H1 (cell line): ENCODE results near the gene MGAT4B. TPM values are rescaled to one million over a fixed set of nuclear protein-coding genes. Genes with fewer than 3 reads are reported as not detected.

Experiments
- CTCF ChIA-PET: fragments of 300-600 bp; sonication (Branson Sonifier 250); formaldehyde crosslinking; loops from one replicate; lab custom pipeline; 2021; ENCODE audit not compliant: partially characterized antibody; lab: Charles Lee
- POLR2A ChIA-PET: fragments of 300-600 bp; sonication (Branson Sonifier 250); formaldehyde crosslinking; loops from one replicate; lab custom pipeline; 2021; ENCODE audit warnings: inconsistent platforms; ENCODE audit not compliant: partially characterized antibody; lab: Charles Lee
- DNase-seq, 2 experiments: peaks; one replicate each; pipeline versions ENCODE4 v3.0.0 to v3.0.0-alpha.2; 2010 to 2022; ENCODE audit warnings: low spot score in 2 of 2, low read depth in 1 of 2, mixed read lengths in 1 of 2
- FAIRE-seq: peaks from 2 replicates; lab custom pipeline; 2011; peaks lifted over from hg19 to GRCh38; lab: Jason Lieb, UNC
- H2AFZ ChIP-seq: 2 replicates; pipeline ENCODE4 v1.8.1; 2012; ENCODE audit warnings: low read length, inconsistent platforms
- H2AK5ac ChIP-seq: 2 replicates; pipeline ENCODE4 v1.6.1; 2013; ENCODE audit warnings: low read depth, low read length
- H2BK120ac ChIP-seq: replicated peaks from 2 replicates; pipeline ENCODE3; 2013; ENCODE audit warnings: low read depth, low read length, inconsistent platforms
- H2BK12ac ChIP-seq: 2 replicates; pipeline ENCODE4 v1.6.1; 2013; ENCODE audit warnings: low read depth, low read length
- H2BK15ac ChIP-seq: 2 replicates; pipeline ENCODE4 v1.6.1; 2013; ENCODE audit warnings: low read length
- H2BK20ac ChIP-seq: 2 replicates; pipeline ENCODE4 v1.6.1; 2013; ENCODE audit warnings: low read length
- H2BK5ac ChIP-seq: 2 replicates; pipeline ENCODE4 v1.6.1; 2013; ENCODE audit warnings: low read depth, low read length
- H3K14ac ChIP-seq: 2 replicates; pipeline ENCODE4 v1.6.1; 2013; ENCODE audit warnings: inconsistent platforms; ENCODE audit not compliant: insufficient read length
- H3K18ac ChIP-seq: 2 replicates; pipeline ENCODE4 v1.6.1; 2013; ENCODE audit warnings: low read length; ENCODE audit errors: extremely low read depth
- H3K23ac ChIP-seq: 2 replicates; pipeline ENCODE4 v1.6.1; 2013; ENCODE audit warnings: inconsistent platforms; ENCODE audit not compliant: insufficient read length
- H3K23me2 ChIP-seq: 2 replicates; pipeline ENCODE4 v1.6.1; 2013; ENCODE audit warnings: low read depth, low read length
- H3K27ac ChIP-seq: 2 replicates; pipeline ENCODE4 v1.6.1; 2011; ENCODE audit warnings: low read depth, low read length, inconsistent platforms
- H3K27me3 ChIP-seq, 4 experiments: replicated peaks in 1 of 4; 1 replicate in 1 of 4; 2 replicates in 3 of 4; pipeline versions ENCODE4 v1.6.1 to v1.8.1; 2011 to 2013; ENCODE audit warnings: low read length in 3 of 4, mild to moderate bottlenecking in 3 of 4, inconsistent platforms in 2 of 4, mixed read lengths in 2 of 4, moderate library complexity in 1 of 4; ENCODE audit not compliant: control insufficient read depth in 3 of 4, insufficient read depth in 3 of 4; ENCODE audit errors: extremely low read depth in 1 of 4
- H3K36me3 ChIP-seq, 4 experiments: 2 replicates each; pipeline versions ENCODE4 v1.6.1 to v1.8.1; 2011 to 2013; ENCODE audit warnings: mild to moderate bottlenecking in 4 of 4, low read length in 3 of 4, moderate library complexity in 2 of 4, control low read depth in 1 of 4, inconsistent platforms in 1 of 4; ENCODE audit not compliant: insufficient read depth in 4 of 4, control insufficient read depth in 2 of 4
- H3K4ac ChIP-seq: replicated peaks from 2 replicates; pipeline ENCODE3; 2013; ENCODE audit warnings: low read length, low read depth, mixed read lengths, inconsistent platforms; ENCODE audit not compliant: insufficient read length
- H3K4me1 ChIP-seq, 4 experiments: replicated peaks in 1 of 4; 1 replicate in 1 of 4; 2 replicates in 3 of 4; pipeline versions ENCODE4 v1.6.1 to v1.8.1; 2011 to 2013; ENCODE audit warnings: low read length in 3 of 4, inconsistent platforms in 2 of 4, mixed read lengths in 1 of 4; ENCODE audit not compliant: insufficient read depth in 4 of 4, control insufficient read depth in 3 of 4
- H3K4me2 ChIP-seq, 2 experiments: 2 replicates each; pipeline versions ENCODE4 v1.6.1 to v1.8.1; 2011 to 2013; ENCODE audit warnings: low read depth in 2 of 2, low read length in 2 of 2, control low read depth in 1 of 2, inconsistent platforms in 1 of 2, mild to moderate bottlenecking in 1 of 2; ENCODE audit not compliant: insufficient read depth in 1 of 2
- H3K4me3 ChIP-seq, 4 experiments: fragments of 200-600, 300-600 bp in 1 of 4; sonication (generic), shearing (Covaris generic), sonication (Bioruptor Twin) in 1 of 4; 2 replicates each; pipeline versions ENCODE4 v1.5.1 to v1.8.1; 2011 to 2016; ENCODE audit warnings: low read length in 4 of 4, low read depth in 3 of 4, control low read depth in 2 of 4, inconsistent platforms in 2 of 4, mild to moderate bottlenecking in 2 of 4, mixed read lengths in 1 of 4, moderate library complexity in 1 of 4; ENCODE audit not compliant: insufficient read depth in 2 of 4; ENCODE audit errors: extremely low read depth in 1 of 4
- H3K56ac ChIP-seq: replicated peaks from 2 replicates; pipeline ENCODE3; 2013; ENCODE audit warnings: low read depth, mild to moderate bottlenecking, mixed read lengths, low read length, inconsistent platforms; ENCODE audit not compliant: insufficient read length
- H3K79me1 ChIP-seq: 2 replicates; pipeline ENCODE4 v1.6.1; 2013; ENCODE audit warnings: low read depth, low read length, control low read depth
- H3K79me2 ChIP-seq, 2 experiments: 2 replicates each; pipeline versions ENCODE4 v1.6.1 to v1.8.1; 2012 to 2013; ENCODE audit warnings: low read length in 2 of 2, mild to moderate bottlenecking in 2 of 2, inconsistent platforms in 1 of 2; ENCODE audit not compliant: insufficient read depth in 2 of 2, control insufficient read depth in 1 of 2
- H3K9ac ChIP-seq, 4 experiments: replicated peaks in 1 of 4; 1 replicate in 1 of 4; 2 replicates in 3 of 4; pipeline versions ENCODE4 v1.6.1 to v1.8.1; 2011 to 2013; ENCODE audit warnings: low read depth in 3 of 4, low read length in 3 of 4, control low read depth in 2 of 4, mild to moderate bottlenecking in 2 of 4, moderate library complexity in 2 of 4, inconsistent platforms in 1 of 4; ENCODE audit errors: extremely low read depth in 1 of 4
- H3K9me3 ChIP-seq, 2 experiments: 2 replicates each; pipeline versions ENCODE4 v1.6.1 to v1.8.1; 2012 to 2013; ENCODE audit warnings: mild to moderate bottlenecking in 2 of 2, moderate library complexity in 2 of 2, control low read depth in 1 of 2, inconsistent platforms in 1 of 2, low read depth in 1 of 2, low read length in 1 of 2, mixed read lengths in 1 of 2; ENCODE audit not compliant: insufficient read depth in 2 of 2
- H4K20me1 ChIP-seq, 2 experiments: replicated peaks in 1 of 2; 2 replicates each; pipeline versions ENCODE3 to v1.8.1; 2011 to 2013; ENCODE audit warnings: inconsistent platforms in 2 of 2, low read length in 2 of 2, mild to moderate bottlenecking in 1 of 2; ENCODE audit not compliant: insufficient read depth in 2 of 2, control insufficient read depth in 1 of 2
- H4K5ac ChIP-seq: 2 replicates; pipeline ENCODE4 v1.6.1; 2013; ENCODE audit warnings: low read length, low read depth, mixed read lengths, inconsistent platforms; ENCODE audit not compliant: insufficient read length
- H4K8ac ChIP-seq: 2 replicates; pipeline ENCODE4 v1.8.0; 2013; ENCODE audit warnings: mild to moderate bottlenecking, moderate library complexity, low read length, inconsistent platforms; ENCODE audit not compliant: insufficient read depth; ENCODE audit errors: extremely low read depth
- H4K91ac ChIP-seq: replicated peaks from 2 replicates; pipeline ENCODE3; 2013; ENCODE audit warnings: low read length, mixed read lengths, inconsistent platforms; ENCODE audit not compliant: insufficient read length
- ATF2 ChIP-seq: IDR thresholded peaks from 2 replicates; pipeline ENCODE4 v1.6.1; 2012; ENCODE audit warnings: low read length, inconsistent platforms
- BACH1 ChIP-seq: IDR thresholded peaks from 2 replicates; pipeline ENCODE4 v1.6.1; 2012; ENCODE audit warnings: low read length, improper control_type of control experiment
- EGR1 ChIP-seq: IDR thresholded peaks from 2 replicates; pipeline ENCODE4 v1.6.1; 2011; ENCODE audit warnings: low read depth, low read length, borderline replicate concordance
- HDAC6 ChIP-seq: IDR thresholded peaks from one replicate; pipeline ENCODE4 v1.7.1; 2012; ENCODE audit warnings: low read depth, mild to moderate bottlenecking, inconsistent platforms, low read length, moderate library complexity
- JUN ChIP-seq: IDR thresholded peaks from 2 replicates; pipeline ENCODE4 v1.6.1; 2011; ENCODE audit warnings: low read depth, mild to moderate bottlenecking, improper control_type of control experiment, low read length
- MAX ChIP-seq: IDR thresholded peaks from 2 replicates; pipeline ENCODE4 v1.6.1; 2012; ENCODE audit warnings: inconsistent platforms
- RAD21 ChIP-seq, 2 experiments: IDR thresholded peaks in 1 of 2; conservative IDR thresholded peaks in 1 of 2; 2 replicates each; pipeline ENCODE4 v1.6.1; 2011; ENCODE audit warnings: low read depth in 2 of 2, low read length in 2 of 2, improper control_type of control experiment in 1 of 2, inconsistent platforms in 1 of 2, mild to moderate bottlenecking in 1 of 2, moderate library complexity in 1 of 2
- SAP30 ChIP-seq: fragments of 300-600 bp; sonication (generic); IDR thresholded peaks from 2 replicates; pipeline ENCODE4 v1.7.1; 2012; ENCODE audit warnings: low read length, moderate library complexity, mild to moderate bottlenecking, inconsistent platforms; ENCODE audit not compliant: insufficient read depth, insufficient replicate concordance
- USF2 ChIP-seq: IDR thresholded peaks from 2 replicates; pipeline ENCODE4 v1.6.1; 2011; ENCODE audit warnings: low read length, improper control_type of control experiment
- YY1 ChIP-seq: IDR thresholded peaks from 2 replicates; pipeline ENCODE4 v1.6.1; 2011; ENCODE audit warnings: low read depth, mild to moderate bottlenecking, low read length
- WGBS, 2 experiments: shearing (Covaris generic) in 1 of 2; methylation state at CpG; one replicate each; pipeline versions ENCODE4 v1.1.6 to v1.1.7; 2013 to 2015; ENCODE audit warnings: low lambda C conversion rate in 2 of 2, mixed read lengths in 2 of 2, inconsistent platforms in 1 of 2, low coverage in 1 of 2, missing lambda C conversion rate in 1 of 2; ENCODE audit not compliant: insufficient replicate concordance in 2 of 2, insufficient coverage in 1 of 2, insufficient read length in 1 of 2; ENCODE audit errors: extremely low coverage in 1 of 2, missing lambda C conversion rate in 1 of 2; 5-methylcytosine and 5-hydroxymethylcytosine counted together
- polyA plus RNA-seq, 7 experiments: library from polyadenylated mRNA; depleted of rRNA in 3 of 7; stranded (reverse) in 5 of 7; unstranded in 2 of 7; fragments of >200 nt in 5 of 7; fragments of 200-250 nt in 2 of 7; gene quantifications; 1 replicate in 5 of 7; 2 replicates in 1 of 7; 4 replicates in 1 of 7; pipeline versions ENCODE4 v1.2.1 to v1.2.3, GENCODE V29; 2011 to 2013; ENCODE audit warnings: missing spikeins in 2 of 7, mixed read lengths in 2 of 7
- total RNA-seq: library from RNA; stranded (reverse); fragmentation: NEBNext Ultra II Directional; extraction: Animal tissue kit (Norgen Biotek cat#: 25700); gene quantifications from 2 replicates; pipeline ENCODE4 v1.2.1, GENCODE V29; 2021

MGAT4B gene
- total and polyA plus RNA-seq, 2 of the 8 experiments (the other 6 are each of a cell fraction or from before 2014, with no cell fraction given), result 116 to 128 TPM

- ChIA-PET POLR2A (interaction anchor here (0.7 to 2.2 kb wide), 6 partner anchors 10 to 1570 kb away, joined by 3 to 10 read pairs (median 3); no protein-coding TSS in a partner anchor), CTCF (interaction anchor here (0.7 to 6.7 kb wide), 7 partner anchors 10 to 45 kb away, joined by 3 to 53 read pairs (median 6); partner anchors contain the start of genes LTC4S and MAML1)
- H4K5ac ChIP-seq, result no peak overlapping the region
- H3K23ac ChIP-seq, result no peak overlapping the region
- H2BK15ac ChIP-seq, result no peak overlapping the region
- no peaks in the 10 kb centered on the region; the same call in 1 of the 2 replicates for H3K79me1 ChIP-seq
- H3K4me2 ChIP-seq, result no peak overlapping the region
- H2AK5ac ChIP-seq, result no peak overlapping the region
- no peak overlapping the region for H3K27ac ChIP-seq
- no peak overlapping the region for H3K56ac ChIP-seq
- H3K4ac ChIP-seq, result no peak overlapping the region
- no peaks in the 10 kb centered on the region for H3K9me3 ChIP-seq
- no peak overlapping the region for H2BK120ac ChIP-seq
- H3K9ac ChIP-seq, result no peak overlapping the region
- H3K18ac ChIP-seq, result no peak overlapping the region
- no peak overlapping the region for H4K8ac ChIP-seq
- H2BK20ac ChIP-seq, result no peak overlapping the region
- no peaks in the 10 kb centered on the region for H3K23me2 ChIP-seq
- H2BK5ac ChIP-seq, result no peak overlapping the region
- no peak overlapping the region for H3K4me3 ChIP-seq
- no peaks in the 10 kb centered on the region for H3K27me3 ChIP-seq
- no peaks in the 10 kb centered on the region for H3K79me2 ChIP-seq
- H4K20me1 ChIP-seq, result peaks cover 0 to 2% of the 10 kb centered on the region in 2 experiments
- H3K14ac ChIP-seq, result no peak overlapping the region
- FAIRE-seq (no peak), DNase-seq (no peak)
- WGBS, 2 experiments, result 87% methylated on average over 9 of the region's 9 CpGs; no CpG with 5 or more reads in 1 of the 2 experiments
- H3K4me1 ChIP-seq, result no peaks in the 10 kb centered on the region
- H2BK12ac ChIP-seq, result no peak overlapping the region
- no peak overlapping the region for H2AFZ ChIP-seq
- TF ChIP-seq RAD21 (IDR thresholded peaks at IDR 0.05 in 1 of 2, conservative IDR thresholded peaks at IDR 0.05 in 1 of 2; ENCODE audit: low read depth in 2 of 2, low read length in 2 of 2) (no peak), HDAC6 (no peak), MAX (no peak), BACH1 (no peak), YY1 (no peak), ATF2 (no peak), USF2 (no peak), JUN (no peak), EGR1 (no peak), SAP30 (no peak)
- no peak overlapping the region for H4K91ac ChIP-seq
- H3K36me3 ChIP-seq, result peaks cover 11 to 36% (median 29%) of the 10 kb centered on the region in 4 experiments; a peak in 6 of 8 replicates
Measured at GRCh38 chr5:179777909-179778308, 28.8 kb downstream of the MGAT4B start.
